ENCODE measurements around the gene FGFR3. TPM values are rescaled to one million over a fixed set of nuclear protein-coding genes. Genes with fewer than 3 reads are reported as not detected.

The FGFR3 gene
- total and polyA plus RNA-seq, 9 of the 15 experiments (the other 6 are each of a cell fraction or from before 2014, with no cell fraction given): 1.2 to 60.4 (median 12.7) TPM

DNA sequence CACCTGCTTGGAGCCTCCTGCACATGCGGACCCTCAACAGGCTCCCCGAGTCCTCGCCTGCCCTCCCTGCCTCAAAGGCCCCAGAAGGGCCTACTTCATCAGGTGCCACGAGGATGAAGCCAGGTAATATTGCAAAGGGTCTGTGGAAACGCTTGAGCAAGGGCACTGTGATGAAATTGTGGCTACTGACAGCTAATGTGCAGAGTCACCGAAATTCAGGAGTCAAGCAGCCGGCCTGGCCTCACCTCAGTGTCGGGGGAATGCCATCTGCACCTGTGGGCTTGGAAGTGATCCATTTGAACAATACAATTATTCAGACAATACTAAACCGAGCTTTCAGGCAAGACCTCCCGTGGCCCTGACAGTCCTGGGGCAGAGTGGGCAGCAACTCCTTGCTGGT lies 3.1 kb upstream of the FGFR3 start:
- in situ Hi-C loops (cut with MboI) (no loop called here), intact Hi-C loops (cut with micrococcal nuclease) (no loop called here)
- H3K79me2 ChIP-seq (ENCODE audit: control insufficient read depth, insufficient read depth, low read length): peaks cover 15% of the 10 kb centered on the region
- no peak overlapping the region for H3K27ac ChIP-seq (ENCODE audit: extremely low read depth, low read depth, low read length)
- no peaks in the 10 kb centered on the region for H3K36me3 ChIP-seq (ENCODE audit: control insufficient read depth, insufficient read depth, low read length)
- DNase-seq (ENCODE audit: extremely low read depth in 1 of 4, low spot score in 3 of 4) (no peak), ATAC-seq (no peak), FAIRE-seq (no peak)
- H3K4me2 ChIP-seq (ENCODE audit: insufficient read depth, low read length): no peak overlapping the region
- CTCF ChIA-PET (ENCODE audit: low intra/inter-chr PET ratio): no interaction called here
- POLR2A ChIA-PET: interaction anchor here (0.6 to 1.1 kb wide), 4 partner anchors 13 to 156 kb away, joined by 3 to 4 read pairs (median 4); no protein-coding TSS in a partner anchor
- H3K9me3 ChIP-seq (replicated peaks; ENCODE audit: control insufficient read depth, insufficient read depth, low read depth, low read length): no peaks in the 10 kb centered on the region
- BruUV-seq (replicated peaks): no TSS peak
- TF ChIP-seq ZNF764 (CRISPR knock-in tag; IDR thresholded peaks at IDR 0.05; ENCODE audit: low read depth) (no peak), GTF2F1 (IDR thresholded peaks at IDR 0.05; ENCODE audit: low read depth, low read length) (no peak), MED1 (CRISPR knock-in tag; IDR thresholded peaks at IDR 0.05; ENCODE audit: borderline replicate concordance) (no peak), PHF21A (IDR thresholded peaks at IDR 0.05; ENCODE audit: borderline replicate concordance, low read depth) (no peak), HMG20B (CRISPR knock-in tag; IDR thresholded peaks at IDR 0.05) (no peak), RBM15 (IDR thresholded peaks at IDR 0.05; ENCODE audit: insufficient read depth, low read length) (no peak), ERF (CRISPR knock-in tag; IDR thresholded peaks at IDR 0.05) (no peak), NUFIP1 (IDR thresholded peaks at IDR 0.05; ENCODE audit: partially characterized antibody) (no peak), KLF16 (IDR thresholded peaks at IDR 0.05) (no peak), CTBP1 (IDR thresholded peaks at IDR 0.05; ENCODE audit: borderline replicate concordance) (no peak), ZNF507 (tag; conservative IDR thresholded peaks at IDR 0.05) (no peak), KAT2B (IDR thresholded peaks at IDR 0.05; ENCODE audit: low read depth, low read length) (no peak)
- TF ChIP-seq, protein P1, sequence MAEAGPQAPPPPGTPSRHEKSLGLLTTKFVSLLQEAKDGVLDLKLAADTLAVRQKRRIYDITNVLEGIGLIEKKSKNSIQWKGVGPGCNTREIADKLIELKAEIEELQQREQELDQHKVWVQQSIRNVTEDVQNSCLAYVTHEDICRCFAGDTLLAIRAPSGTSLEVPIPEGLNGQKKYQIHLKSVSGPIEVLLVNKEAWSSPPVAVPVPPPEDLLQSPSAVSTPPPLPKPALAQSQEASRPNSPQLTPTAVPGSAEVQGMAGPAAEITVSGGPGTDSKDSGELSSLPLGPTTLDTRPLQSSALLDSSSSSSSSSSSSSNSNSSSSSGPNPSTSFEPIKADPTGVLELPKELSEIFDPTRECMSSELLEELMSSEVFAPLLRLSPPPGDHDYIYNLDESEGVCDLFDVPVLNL (CRISPR knock-in tag; IDR thresholded peaks at IDR 0.05; ENCODE audit: low read depth): no peak
- TF ChIP-seq, protein P2, sequence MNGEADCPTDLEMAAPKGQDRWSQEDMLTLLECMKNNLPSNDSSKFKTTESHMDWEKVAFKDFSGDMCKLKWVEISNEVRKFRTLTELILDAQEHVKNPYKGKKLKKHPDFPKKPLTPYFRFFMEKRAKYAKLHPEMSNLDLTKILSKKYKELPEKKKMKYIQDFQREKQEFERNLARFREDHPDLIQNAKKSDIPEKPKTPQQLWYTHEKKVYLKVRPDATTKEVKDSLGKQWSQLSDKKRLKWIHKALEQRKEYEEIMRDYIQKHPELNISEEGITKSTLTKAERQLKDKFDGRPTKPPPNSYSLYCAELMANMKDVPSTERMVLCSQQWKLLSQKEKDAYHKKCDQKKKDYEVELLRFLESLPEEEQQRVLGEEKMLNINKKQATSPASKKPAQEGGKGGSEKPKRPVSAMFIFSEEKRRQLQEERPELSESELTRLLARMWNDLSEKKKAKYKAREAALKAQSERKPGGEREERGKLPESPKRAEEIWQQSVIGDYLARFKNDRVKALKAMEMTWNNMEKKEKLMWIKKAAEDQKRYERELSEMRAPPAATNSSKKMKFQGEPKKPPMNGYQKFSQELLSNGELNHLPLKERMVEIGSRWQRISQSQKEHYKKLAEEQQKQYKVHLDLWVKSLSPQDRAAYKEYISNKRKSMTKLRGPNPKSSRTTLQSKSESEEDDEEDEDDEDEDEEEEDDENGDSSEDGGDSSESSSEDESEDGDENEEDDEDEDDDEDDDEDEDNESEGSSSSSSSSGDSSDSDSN (IDR thresholded peaks at IDR 0.05; ENCODE audit: borderline replicate concordance in 1 of 2, low read depth in 2 of 2, low read length in 2 of 2): no peak
- H3K4me3 ChIP-seq: no peak overlapping the region
- H4K20me1 ChIP-seq (replicated peaks; ENCODE audit: control insufficient read depth, insufficient read depth, low read length): no peaks in the 10 kb centered on the region
- 60% methylated on average over 9 of the region's 10 CpGs for WGBS (ENCODE audit: insufficient coverage, low coverage, missing lambda C conversion rate)
- no peak overlapping the region for H2AFZ ChIP-seq (ENCODE audit: low read depth, low read length)
- H3K4me1 ChIP-seq (replicated peaks in 1 of 2; ENCODE audit: control insufficient read depth in 2 of 2, insufficient read depth in 2 of 2, low read length in 2 of 2): peaks cover 29 to 76% of the 10 kb centered on the region in 2 experiments
- H3K27me3 ChIP-seq (ENCODE audit: control insufficient read depth in 2 of 2, insufficient read depth in 2 of 2, low read length in 2 of 2): no peaks in the 10 kb centered on the region
- peak overlapping the region in 1 of 2 experiments; percentile 36; a peak in 2 of 4 replicates for H3K9ac ChIP-seq (ENCODE audit: insufficient read depth in 1 of 2, low read depth in 2 of 2, low read length in 2 of 2)
- H3K9me1 ChIP-seq (ENCODE audit: control insufficient read depth, insufficient read depth, low read length): no peaks in the 10 kb centered on the region
